ENCODE measurements around the gene GALNT18. TPM values are rescaled to one million over a fixed set of nuclear protein-coding genes. Genes with fewer than 3 reads are reported as not detected.

The GALNT18 gene
- total RNA-seq, 1 donor, result 11.7 TPM

- no peak overlapping the region for H3K4me3 ChIP-seq (ENCODE audit: low read depth, low read length)
- peak; percentile 81 for DNase-seq (ENCODE audit: low read depth)
- TF ChIP-seq CTCF (IDR thresholded peaks at IDR 0.05; ENCODE audit: insufficient read depth, low read depth, low read length), result no peak
Observed at GRCh38 chr11:11391796-11392463, 229.9 kb downstream of the GALNT18 start.

- TF ChIP-seq CTCF (IDR thresholded peaks at IDR 0.05; ENCODE audit: insufficient read depth, low read depth, low read length), result no peak
- DNase-seq (ENCODE audit: low read depth), result no peak
Observed at GRCh38 chr11:11391169-11391568, 230.6 kb downstream of the GALNT18 start.

GRCh38 chr11:11390068-11390771 is 231.6 kb downstream of the GALNT18 start:
- DNase-seq (ENCODE audit: low read depth), result no peak
- no peak for TF ChIP-seq CTCF (IDR thresholded peaks at IDR 0.05; ENCODE audit: insufficient read depth, low read depth, low read length)
- H3K4me3 ChIP-seq (ENCODE audit: low read depth, low read length), result no peak overlapping the region

More at GRCh38 chr11:11391169-11391568, 230.6 kb downstream of the GALNT18 start:
- H3K4me3 ChIP-seq (ENCODE audit: low read depth, low read length), result no peak overlapping the region

GRCh38 chr11:11389238-11389637 is 232.6 kb downstream of the GALNT18 start:
- TF ChIP-seq CTCF (IDR thresholded peaks at IDR 0.05; ENCODE audit: insufficient read depth, low read depth, low read length), result no peak
- DNase-seq (ENCODE audit: low read depth), result no peak
- no peak overlapping the region for H3K4me3 ChIP-seq (ENCODE audit: low read depth, low read length)

- no peak overlapping the region for H3K4me3 ChIP-seq (ENCODE audit: low read depth, low read length)
- no peak for DNase-seq (ENCODE audit: low read depth)
- TF ChIP-seq CTCF (IDR thresholded peaks at IDR 0.05; ENCODE audit: insufficient read depth, low read depth, low read length), result no peak
Observed at GRCh38 chr11:11387622-11388305, 234.0 kb downstream of the GALNT18 start.

- no peak overlapping the region for H3K4me3 ChIP-seq (ENCODE audit: low read depth, low read length)
- TF ChIP-seq CTCF (IDR thresholded peaks at IDR 0.05; ENCODE audit: insufficient read depth, low read depth, low read length), result no peak
- no peak for DNase-seq (ENCODE audit: low read depth)
Observed at GRCh38 chr11:11387207-11387606, 234.6 kb downstream of the GALNT18 start.
